C1 segment of cervical spinal cord (tissue), 14 donors: ENCODE data around the gene MTO1.
"Not testable (repeated sequence)": the region's sequence is repeated elsewhere in the genome, so short reads cannot be mapped to it uniquely, and the experiment has no call there.

Experiments used
- DNase-seq, 14 donors: peaks; one replicate each; lab custom pipeline; 2025; lab: John Stamatoyannopoulos, UW

Gene MTO1

GRCh38 chr6:73504160-73504559 lies 42.6 kb downstream of the MTO1 start:
- DNase-seq: no peak

DNA sequence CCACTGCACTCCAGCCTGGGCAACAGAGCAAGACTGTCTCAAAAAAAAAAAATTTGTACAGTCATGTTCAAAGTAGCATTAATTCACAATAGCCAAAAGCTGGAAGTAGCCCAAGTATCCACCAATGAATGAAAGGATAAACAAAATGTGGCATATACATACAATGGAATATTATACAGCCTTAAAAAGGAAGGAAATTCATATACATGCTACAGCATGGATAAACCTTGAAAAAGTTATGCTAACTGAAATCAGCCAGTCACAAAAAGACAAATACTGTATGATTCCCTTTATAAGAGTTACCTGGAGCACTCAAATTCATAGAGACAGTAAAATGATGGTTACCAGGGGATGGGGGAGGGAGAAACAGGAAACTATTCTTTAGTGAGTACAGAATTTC lies 43.6 kb downstream of the MTO1 start:
- no peak for DNase-seq

GRCh38 chr6:73505705-73506104 lies 44.2 kb downstream of the MTO1 start:
- not testable (repeated sequence) for DNase-seq

DNA sequence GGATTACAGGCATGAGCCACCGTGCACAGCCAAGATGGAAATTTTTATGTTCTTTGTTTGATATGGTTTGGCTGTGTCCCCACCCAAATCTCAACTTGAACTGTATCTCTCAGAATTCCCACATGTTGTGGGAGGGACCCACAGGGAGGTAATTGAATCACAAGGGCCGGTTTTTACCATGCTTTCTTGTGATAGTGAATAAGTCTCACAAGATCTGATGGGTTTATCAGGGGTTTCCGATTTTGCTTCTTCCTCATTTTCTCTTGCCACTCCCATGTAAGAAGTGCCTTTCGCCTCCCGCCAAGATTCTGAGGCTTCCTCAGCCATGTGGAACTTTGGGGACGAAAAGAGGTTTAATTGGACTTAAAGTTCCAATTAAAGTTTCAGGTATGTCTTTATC lies 44.7 kb downstream of the MTO1 start:
- DNase-seq: no peak

GRCh38 chr6:73508776-73509175 lies 47.2 kb downstream of the MTO1 start:
- no peak for DNase-seq

GRCh38 chr6:73509851-73510250 lies 48.3 kb downstream of the MTO1 start:
- DNase-seq: no peak

DNA sequence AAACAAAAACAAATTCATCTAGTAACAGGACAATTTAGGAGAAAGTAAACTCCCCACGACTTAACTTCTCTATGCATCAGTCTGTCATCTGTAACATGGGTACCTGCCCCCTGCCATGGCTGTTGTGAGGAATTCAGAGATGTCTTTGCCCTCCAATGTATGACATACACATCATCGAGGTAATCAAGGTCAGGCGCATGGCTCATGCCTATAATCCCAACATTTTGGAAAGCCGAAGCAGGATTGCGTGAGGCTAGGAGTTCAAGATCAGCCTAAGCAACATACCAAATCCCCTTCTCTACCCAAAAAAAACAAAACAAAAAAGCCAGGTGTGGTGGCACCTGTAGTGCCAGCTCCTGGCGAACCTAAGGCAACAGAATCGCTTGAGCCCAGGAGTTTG lies 50.3 kb downstream of the MTO1 start:
- DNase-seq: no peak

GRCh38 chr6:73513496-73513854 lies 51.9 kb downstream of the MTO1 start:
- DNase-seq: no peak

GRCh38 chr6:73514746-73515110 lies 53.2 kb downstream of the MTO1 start:
- no peak for DNase-seq

DNA sequence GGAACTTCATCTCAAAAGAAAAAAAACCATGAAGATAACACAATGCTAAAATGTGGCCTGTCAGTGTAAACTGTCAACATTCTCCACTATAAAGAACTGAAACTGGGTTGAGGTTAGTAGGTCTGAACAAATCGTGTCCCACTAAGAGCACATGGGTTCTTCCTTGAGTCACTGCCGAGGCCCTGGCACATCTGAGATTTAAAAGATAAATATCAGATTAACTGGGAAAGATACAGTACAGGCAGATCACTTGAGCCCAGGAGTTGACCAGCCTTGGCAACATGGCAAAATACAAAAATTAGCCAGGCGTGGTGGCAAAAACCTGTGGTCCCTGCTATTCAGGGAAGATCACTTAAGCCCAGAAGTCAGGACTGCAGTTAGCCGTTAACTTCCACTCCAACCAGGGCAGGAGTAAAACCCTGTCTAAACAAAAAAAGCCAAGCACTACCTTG lies 53.7 kb downstream of the MTO1 start:
- DNase-seq: no peak

DNA sequence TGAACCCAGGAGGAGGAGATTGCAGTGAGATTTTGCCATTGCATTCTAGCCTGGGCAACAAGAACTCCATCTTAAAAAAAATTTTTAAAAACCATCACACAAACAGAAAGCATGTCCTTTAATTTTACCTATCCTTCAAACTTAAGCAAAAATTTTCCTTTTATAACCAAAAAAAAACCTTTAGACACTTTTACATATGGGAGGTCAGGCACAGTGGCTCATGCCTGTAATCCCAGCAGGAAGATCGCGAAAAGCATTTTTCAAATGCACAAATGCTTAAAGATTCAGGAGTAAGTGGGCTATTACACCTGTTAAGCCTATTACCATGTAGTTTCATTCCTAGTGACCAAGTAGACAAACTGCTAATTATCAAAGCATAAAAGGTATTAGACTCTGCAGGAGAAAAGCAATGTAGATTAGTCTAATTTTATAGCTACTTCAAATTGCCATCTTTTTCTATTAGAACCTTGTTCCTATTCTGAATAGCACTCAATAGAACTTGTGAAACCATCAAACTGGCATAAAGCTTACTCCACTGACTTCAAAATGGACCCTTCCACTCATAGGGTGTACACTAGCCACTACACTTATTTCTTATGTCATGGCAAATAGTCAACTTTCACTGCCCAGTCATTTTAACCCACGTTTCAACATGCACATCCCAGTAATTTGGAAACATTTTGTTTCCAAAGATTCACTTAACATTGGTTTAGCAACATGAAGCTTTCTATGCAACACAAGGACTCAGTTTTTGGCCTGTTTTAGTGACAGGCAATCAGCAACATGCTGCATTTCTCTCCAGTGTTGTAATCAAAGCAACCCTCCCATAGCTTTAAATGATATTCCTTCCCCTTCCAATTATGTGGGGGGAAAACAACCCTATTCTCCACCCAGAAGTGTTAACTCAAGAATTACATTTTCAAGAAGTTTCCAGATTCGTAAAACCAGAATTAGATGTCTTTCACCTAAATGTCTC lies 55.3 kb downstream of the MTO1 start:
- no peak for DNase-seq

GRCh38 chr6:73518100-73518981 lies 56.8 kb downstream of the MTO1 start:
- not testable (repeated sequence) for DNase-seq

- not testable (repeated sequence) for DNase-seq
These were observed 57.7 kb downstream of the MTO1 start for GRCh38 chr6:73518982-73519881.

DNA sequence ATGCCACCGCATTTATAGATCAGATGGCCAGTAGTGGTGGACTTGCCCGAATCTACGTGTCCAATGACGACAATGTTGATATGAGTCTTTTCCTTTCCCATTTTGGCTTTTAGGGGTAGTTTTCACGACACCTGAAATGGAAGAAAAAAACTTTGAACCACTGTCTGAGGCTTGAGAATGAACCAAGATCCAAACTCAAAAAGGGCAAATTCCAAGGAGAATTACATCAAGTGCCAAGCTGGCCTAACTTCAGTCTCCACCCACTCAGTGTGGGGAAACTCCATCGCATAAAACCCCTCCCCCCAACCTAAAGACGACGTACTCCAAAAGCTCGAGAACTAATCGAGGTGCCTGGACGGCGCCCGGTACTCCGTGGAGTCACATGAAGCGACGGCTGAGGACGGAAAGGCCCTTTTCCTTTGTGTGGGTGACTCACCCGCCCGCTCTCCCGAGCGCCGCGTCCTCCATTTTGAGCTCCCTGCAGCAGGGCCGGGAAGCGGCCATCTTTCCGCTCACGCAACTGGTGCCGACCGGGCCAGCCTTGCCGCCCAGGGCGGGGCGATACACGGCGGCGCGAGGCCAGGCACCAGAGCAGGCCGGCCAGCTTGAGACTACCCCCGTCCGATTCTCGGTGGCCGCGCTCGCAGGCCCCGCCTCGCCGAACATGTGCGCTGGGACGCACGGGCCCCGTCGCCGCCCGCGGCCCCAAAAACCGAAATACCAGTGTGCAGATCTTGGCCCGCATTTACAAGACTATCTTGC lies 58.6 kb downstream of the MTO1 start:
- peak in 13 of 14 donors; percentile 10 to 70 (median 63) for DNase-seq

DNA sequence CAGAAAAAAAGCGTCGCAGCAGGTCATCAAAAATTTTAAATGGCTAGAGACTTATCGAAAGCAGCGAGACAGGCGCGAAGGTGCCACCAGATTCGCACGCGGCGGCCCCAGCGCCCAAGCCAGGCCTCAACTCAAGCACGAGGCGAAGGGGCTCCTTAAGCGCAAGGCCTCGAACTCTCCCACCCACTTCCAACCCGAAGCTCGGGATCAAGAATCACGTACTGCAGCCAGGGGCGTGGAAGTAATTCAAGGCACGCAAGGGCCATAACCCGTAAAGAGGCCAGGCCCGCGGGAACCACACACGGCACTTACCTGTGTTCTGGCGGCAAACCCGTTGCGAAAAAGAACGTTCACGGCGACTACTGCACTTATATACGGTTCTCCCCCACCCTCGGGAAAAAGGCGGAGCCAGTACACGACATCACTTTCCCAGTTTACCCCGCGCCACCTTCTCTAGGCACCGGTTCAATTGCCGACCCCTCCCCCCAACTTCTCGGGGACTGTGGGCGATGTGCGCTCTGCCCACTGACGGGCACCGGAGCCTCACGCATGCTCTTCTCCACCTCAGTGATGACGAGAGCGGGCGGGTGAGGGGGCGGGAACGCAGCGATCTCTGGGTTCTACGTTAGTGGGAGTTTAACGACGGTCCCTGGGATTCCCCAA lies 59.3 kb downstream of the MTO1 start, which contains the start of gene EEF1A1:
TSS of gene EEF1A1 (minus strand) at position 345 of the 663 bp plus-strand sequence. CDS start 1,006 bp downstream, outside the sequence.
- peak; percentile 94 to 100 (median 98) for DNase-seq

DNA sequence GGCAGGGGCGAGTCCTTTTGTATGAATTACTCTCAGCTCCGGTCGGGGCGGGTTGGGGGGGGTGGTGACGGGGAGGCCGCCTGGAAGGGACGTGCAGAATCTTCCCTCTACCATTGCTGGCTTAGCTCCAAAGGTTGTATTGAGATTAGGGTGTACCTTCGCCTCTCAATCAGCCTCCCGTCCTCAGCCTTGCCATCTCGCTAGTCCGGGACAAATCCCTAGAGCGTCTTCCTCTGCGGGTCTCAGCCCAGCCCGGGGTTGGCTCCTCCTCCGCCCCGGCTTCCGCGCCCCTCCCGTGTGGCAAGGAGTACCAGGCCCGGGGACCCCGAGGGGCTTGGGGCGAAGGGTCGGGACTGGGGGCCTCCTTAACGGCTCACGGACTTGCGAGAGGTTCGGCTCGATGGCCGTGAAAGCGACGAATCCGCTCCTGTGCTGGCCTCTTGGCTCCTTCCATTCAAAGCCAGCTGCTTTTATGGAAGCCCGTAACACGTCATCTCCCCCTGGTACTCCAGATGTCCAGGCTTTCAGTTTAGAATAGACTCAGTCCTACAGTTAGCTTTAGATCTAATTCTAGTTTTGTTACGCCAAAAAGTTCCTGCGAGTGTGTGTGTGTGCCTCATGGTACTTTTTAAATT lies 59.9 kb downstream of the MTO1 start:
- DNase-seq: peak in 7 of 14 donors; percentile 91 to 97 (median 96)

DNA sequence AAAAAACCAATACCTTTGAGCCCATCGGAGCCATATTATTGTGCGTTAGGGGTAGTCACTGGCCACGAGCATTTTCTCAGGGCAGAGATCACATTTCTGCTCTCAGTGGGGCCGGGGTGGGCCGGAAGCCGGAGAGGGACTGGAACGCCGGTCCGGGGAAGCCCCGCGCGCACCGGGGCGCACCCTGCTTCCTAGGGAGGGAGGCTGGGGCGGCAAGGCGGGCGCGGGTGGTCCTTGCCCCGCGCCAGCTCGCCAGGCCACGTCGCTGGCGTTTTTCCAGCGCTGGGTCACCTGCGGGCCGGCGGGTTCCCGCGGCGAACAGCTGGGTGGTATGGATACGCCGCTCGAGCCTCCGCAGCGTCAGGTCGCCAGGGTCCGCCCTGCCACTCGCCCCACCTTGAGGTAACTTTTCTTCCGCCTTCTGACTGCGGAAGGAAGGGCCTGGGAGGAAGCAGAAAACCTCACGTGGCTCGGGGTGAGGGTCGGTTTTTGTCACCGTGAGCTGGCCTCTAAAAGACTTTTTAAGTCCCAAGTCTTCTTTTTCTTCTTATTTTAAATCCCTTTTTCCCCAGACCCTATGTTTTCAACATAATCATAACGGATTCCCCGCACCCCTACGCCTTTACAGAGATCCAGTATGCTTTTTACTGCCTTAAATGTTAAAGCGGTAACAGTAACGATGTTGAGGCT lies 62.0 kb downstream of the MTO1 start:
- DNase-seq: peak in 8 of 14 donors; percentile 7 to 61 (median 39)

GRCh38 chr6:73525546-73526330 lies 64.2 kb downstream of the MTO1 start:
- no peak for DNase-seq
